ENCODE data around the gene EPB42. TPM values are rescaled to one million over a fixed set of nuclear protein-coding genes. Genes with fewer than 3 reads are reported as not detected.

EPB42 gene
- total RNA-seq (2021) (not detected in 2 replicates), Bru-seq, nascent RNA (not detected), BruChase-seq, experiment 1, labeled RNA remaining after a 2-hour chase (not detected), BruChase-seq, experiment 2, labeled RNA remaining after a 6-hour chase (percentile 0 among the genes with signal in this experiment)
- long read RNA-seq: 0 reads

DNA sequence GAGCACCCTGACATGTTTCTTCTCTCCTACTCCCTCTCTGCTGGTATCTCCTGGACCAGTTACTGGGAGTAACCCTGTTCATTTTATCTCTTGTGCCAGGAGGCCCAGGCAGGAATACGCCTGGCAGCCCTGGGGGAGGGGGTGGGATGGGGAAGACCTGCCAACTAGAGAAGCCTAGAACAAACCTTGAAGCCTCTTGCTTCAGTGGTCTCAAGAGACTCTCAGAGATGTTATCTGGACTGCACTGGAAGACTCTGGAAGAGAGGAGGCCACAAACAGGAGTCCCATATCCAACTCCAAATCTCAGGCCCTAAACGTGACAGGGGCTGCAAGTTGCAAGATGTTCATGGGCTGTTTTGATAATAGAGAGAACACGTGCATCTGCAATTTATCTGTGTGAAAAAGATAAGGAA lies at the start of gene EPB42:
TSS of gene EPB42 (minus strand) at position 28 of the 413 bp plus-strand sequence. CDS start 193 bp downstream, outside the sequence.
- intact Hi-C loops (cut with micrococcal nuclease; ENCODE audit: unreplicated experiment): no loop called here
- no peaks in the 10 kb centered on the region for H3K9me3 ChIP-seq (ENCODE audit: low read depth, low read length, poor library complexity, severe bottlenecking)
- no peak within 1 kb of the TSS for H3K4me3 ChIP-seq (ENCODE audit: low read depth, low read length, poor library complexity, severe bottlenecking)
- H3K4me1 ChIP-seq (ENCODE audit: insufficient read depth, low read length, poor library complexity, severe bottlenecking): no peaks in the 10 kb centered on the region
- DNase-seq (ENCODE audit: low spot score): no peak
- BruUV-seq (replicated peaks): no TSS peak
- no peaks in the 10 kb centered on the region for H3K27me3 ChIP-seq (replicated peaks; ENCODE audit: insufficient read depth, low read depth, low read length, poor library complexity)
- CTCF ChIA-PET: no interaction called here
- TF ChIP-seq EZH2 (IDR thresholded peaks at IDR 0.05; ENCODE audit: borderline replicate concordance, low read depth, low read length, poor library complexity, severe bottlenecking) (no peak), CTCF (conservative IDR thresholded peaks at IDR 0.05; ENCODE audit: low read depth, low read length) (no peak)
- H3K36me3 ChIP-seq (ENCODE audit: insufficient read depth, low read length, poor library complexity, severe bottlenecking): no peaks in the 10 kb centered on the region
- POLR2A ChIA-PET (ENCODE audit: low non-redundant PET): no interaction called here
- no peak within 1 kb of the TSS for H3K27ac ChIP-seq (ENCODE audit: low read depth, low read length, poor library complexity, severe bottlenecking)

- Histone ChIP-seq H3K4me3 (ENCODE audit: low read depth, low read length, poor library complexity, severe bottlenecking) (no peak overlapping the region), H3K27ac (ENCODE audit: low read depth, low read length, poor library complexity, severe bottlenecking) (no peak overlapping the region), H3K4me1 (ENCODE audit: insufficient read depth, low read length, poor library complexity, severe bottlenecking) (no peaks in the 10 kb centered on the region), H3K27me3 (replicated peaks; ENCODE audit: insufficient read depth, low read depth, low read length, poor library complexity) (no peaks in the 10 kb centered on the region), H3K9me3 (ENCODE audit: low read depth, low read length, poor library complexity, severe bottlenecking) (no peaks in the 10 kb centered on the region), H3K36me3 (ENCODE audit: insufficient read depth, low read length, poor library complexity, severe bottlenecking) (no peaks in the 10 kb centered on the region)
- ChIA-PET CTCF (no interaction called here), POLR2A (ENCODE audit: low non-redundant PET) (interaction anchor here (0.6 kb wide), 1 partner anchor 1209 kb away, joined by 4 read pairs; no protein-coding TSS in a partner anchor)
- no peak for DNase-seq (ENCODE audit: low spot score)
- intact Hi-C loops (cut with micrococcal nuclease; ENCODE audit: unreplicated experiment): no loop called here
- TF ChIP-seq CTCF (conservative IDR thresholded peaks at IDR 0.05; ENCODE audit: low read depth, low read length): no peak
- TF ChIP-seq EZH2 (IDR thresholded peaks at IDR 0.05; ENCODE audit: borderline replicate concordance, low read depth, low read length, poor library complexity, severe bottlenecking): no peak
- no TSS peak for BruUV-seq (replicated peaks)
These were observed 49.4 kb upstream of the EPB42 start for GRCh38 chr15:43270113-43270665.

DNA sequence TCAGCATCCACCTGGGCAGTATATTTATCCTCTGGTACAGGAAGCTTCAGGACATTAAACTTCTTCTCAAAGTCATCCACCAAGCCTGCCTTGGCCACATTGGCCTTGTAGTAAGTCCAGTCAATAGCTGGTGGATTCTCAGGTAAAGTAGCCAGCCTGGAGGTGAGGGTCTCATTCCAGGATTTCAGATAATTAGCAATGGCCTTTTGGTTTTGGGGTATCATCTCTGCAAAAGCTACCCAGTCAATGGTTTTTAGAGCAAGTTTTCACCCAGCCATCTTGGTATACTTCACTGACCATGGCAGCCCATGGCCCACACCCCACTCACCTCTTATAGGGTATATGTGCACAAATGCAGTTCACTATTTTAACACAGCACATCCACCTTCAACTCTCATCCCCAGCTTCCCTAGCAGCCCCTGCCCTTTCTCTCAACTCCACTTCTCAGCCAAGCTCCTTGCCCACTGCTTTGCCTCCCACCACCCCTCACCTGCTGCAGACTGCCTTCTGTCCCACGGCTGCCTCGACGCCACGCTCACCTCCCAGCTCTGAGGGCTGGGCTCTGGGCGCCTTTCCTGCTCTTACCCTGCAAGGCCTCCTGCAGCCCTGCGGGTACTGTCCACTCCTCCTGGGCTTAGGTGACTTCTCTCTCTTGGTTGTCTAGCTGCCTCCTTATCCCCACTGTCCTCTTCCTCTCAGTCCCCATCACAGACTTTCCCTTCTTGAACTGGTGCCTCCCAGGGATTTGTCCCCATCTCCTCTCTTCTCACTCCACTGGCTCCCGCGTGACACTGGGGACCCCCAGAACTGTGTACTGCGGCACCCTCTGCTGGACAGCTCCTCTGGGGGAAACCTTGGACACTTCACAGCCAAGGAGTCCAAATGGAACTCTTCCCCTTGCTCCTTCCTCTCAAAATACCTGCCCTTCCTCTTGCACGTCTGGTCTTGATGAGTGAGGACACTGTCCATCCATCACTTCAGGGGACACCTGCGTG lies 47.6 kb upstream of the EPB42 start:
- Histone ChIP-seq H3K9me3 (ENCODE audit: low read depth, low read length, poor library complexity, severe bottlenecking) (no peaks in the 10 kb centered on the region), H3K36me3 (ENCODE audit: insufficient read depth, low read length, poor library complexity, severe bottlenecking) (no peaks in the 10 kb centered on the region), H3K27me3 (replicated peaks; ENCODE audit: insufficient read depth, low read depth, low read length, poor library complexity) (peaks cover 9% of the 10 kb centered on the region), H3K4me1 (ENCODE audit: insufficient read depth, low read length, poor library complexity, severe bottlenecking) (no peaks in the 10 kb centered on the region), H3K4me3 (ENCODE audit: low read depth, low read length, poor library complexity, severe bottlenecking) (no peak overlapping the region), H3K27ac (ENCODE audit: low read depth, low read length, poor library complexity, severe bottlenecking) (no peak overlapping the region)
- BruUV-seq (replicated peaks): no TSS peak
- TF ChIP-seq EZH2 (IDR thresholded peaks at IDR 0.05; ENCODE audit: borderline replicate concordance, low read depth, low read length, poor library complexity, severe bottlenecking): no peak
- TF ChIP-seq CTCF (conservative IDR thresholded peaks at IDR 0.05; ENCODE audit: low read depth, low read length): peak; percentile 51
- peak; percentile 39 for DNase-seq (ENCODE audit: low spot score)
- POLR2A ChIA-PET (ENCODE audit: low non-redundant PET): no interaction called here
- CTCF ChIA-PET: interaction anchor here (1.2 kb wide), 2 partner anchors 43 to 64 kb away, joined by 4 to 9 read pairs; no protein-coding TSS in a partner anchor
- intact Hi-C loops (cut with micrococcal nuclease; ENCODE audit: unreplicated experiment): no loop called here
